ENCODE results near the gene PRKAG2.

PRKAG2 gene

DNA sequence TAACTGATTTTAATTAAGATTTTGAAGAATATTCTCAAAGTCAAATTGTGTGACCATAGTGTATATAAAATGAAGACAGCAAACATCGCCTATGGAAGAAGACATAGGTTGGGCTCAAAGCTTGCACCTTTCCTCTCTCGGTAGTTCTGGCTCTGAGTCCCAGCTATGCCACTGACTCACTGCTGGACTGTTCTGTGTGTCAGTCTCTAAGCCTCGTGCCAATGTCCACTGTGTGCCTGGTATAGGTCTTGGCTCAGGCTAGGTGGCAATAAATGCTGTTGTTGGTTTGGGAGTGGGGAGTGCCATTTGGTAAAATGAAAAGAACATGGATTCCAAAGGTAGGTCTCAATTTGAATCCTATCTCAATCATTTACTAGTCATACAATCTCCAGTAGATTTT lies 219.7 kb downstream of the PRKAG2 start:
- no peaks in the 10 kb centered on the region for H3K27me3 ChIP-seq (ENCODE audit: insufficient read depth, low read length, poor library complexity, severe bottlenecking)
- H2AFZ ChIP-seq (ENCODE audit: low read length), result no peak overlapping the region
- no peaks in the 10 kb centered on the region for H3F3A ChIP-seq (ENCODE audit: low read depth)
- no peaks in the 10 kb centered on the region for H3K9me2 ChIP-seq (replicated peaks; ENCODE audit: low read depth, low read length)
- H3K79me2 ChIP-seq (ENCODE audit: insufficient read depth, low read length), result no peaks in the 10 kb centered on the region
- no peak overlapping the region for H3K4me3 ChIP-seq (ENCODE audit: low read length, poor library complexity, severe bottlenecking)
- no peaks in the 10 kb centered on the region for H3K4me1 ChIP-seq (ENCODE audit: insufficient read depth, low read length, poor library complexity, severe bottlenecking)
- TF ChIP-seq, protein P1, sequence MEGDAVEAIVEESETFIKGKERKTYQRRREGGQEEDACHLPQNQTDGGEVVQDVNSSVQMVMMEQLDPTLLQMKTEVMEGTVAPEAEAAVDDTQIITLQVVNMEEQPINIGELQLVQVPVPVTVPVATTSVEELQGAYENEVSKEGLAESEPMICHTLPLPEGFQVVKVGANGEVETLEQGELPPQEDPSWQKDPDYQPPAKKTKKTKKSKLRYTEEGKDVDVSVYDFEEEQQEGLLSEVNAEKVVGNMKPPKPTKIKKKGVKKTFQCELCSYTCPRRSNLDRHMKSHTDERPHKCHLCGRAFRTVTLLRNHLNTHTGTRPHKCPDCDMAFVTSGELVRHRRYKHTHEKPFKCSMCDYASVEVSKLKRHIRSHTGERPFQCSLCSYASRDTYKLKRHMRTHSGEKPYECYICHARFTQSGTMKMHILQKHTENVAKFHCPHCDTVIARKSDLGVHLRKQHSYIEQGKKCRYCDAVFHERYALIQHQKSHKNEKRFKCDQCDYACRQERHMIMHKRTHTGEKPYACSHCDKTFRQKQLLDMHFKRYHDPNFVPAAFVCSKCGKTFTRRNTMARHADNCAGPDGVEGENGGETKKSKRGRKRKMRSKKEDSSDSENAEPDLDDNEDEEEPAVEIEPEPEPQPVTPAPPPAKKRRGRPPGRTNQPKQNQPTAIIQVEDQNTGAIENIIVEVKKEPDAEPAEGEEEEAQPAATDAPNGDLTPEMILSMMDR (conservative IDR thresholded peaks at IDR 0.05; ENCODE audit: low read length), result no peak
- TF ChIP-seq EZH2phosphoT487 (IDR thresholded peaks at IDR 0.05; ENCODE audit: borderline replicate concordance), result no peak
- H4K20me1 ChIP-seq (ENCODE audit: insufficient read depth, low read length, poor library complexity, severe bottlenecking), result no peaks in the 10 kb centered on the region
- H3K9ac ChIP-seq (ENCODE audit: low read depth, low read length, poor library complexity, severe bottlenecking), result no peak overlapping the region
- no peaks in the 10 kb centered on the region for H3K9me3 ChIP-seq (ENCODE audit: insufficient read depth, low read depth, low read length)
- H3K36me3 ChIP-seq (ENCODE audit: insufficient read depth, low read length), result no peaks in the 10 kb centered on the region
- H3K4me2 ChIP-seq (ENCODE audit: low read depth, low read length, poor library complexity, severe bottlenecking), result no peak overlapping the region

DNA sequence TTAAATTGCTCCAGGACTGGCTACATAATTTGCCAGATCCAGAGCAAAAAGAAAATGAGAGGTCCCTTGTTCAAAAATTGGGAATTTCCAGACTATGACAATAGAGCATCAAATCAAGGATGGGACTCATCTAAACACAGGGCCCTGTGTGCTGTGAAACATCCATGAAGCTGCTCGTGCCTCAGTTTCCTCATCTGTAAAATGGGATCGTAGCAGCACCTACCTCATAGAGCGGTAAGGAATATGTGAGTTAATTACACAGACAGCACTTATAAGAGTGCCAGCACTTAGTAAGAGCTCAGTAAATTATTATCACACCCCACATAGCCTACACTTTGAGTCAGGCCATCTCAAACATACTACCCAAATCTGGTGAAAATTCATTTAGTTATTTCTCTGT lies 221.4 kb downstream of the PRKAG2 start:
- no peaks in the 10 kb centered on the region for H3K36me3 ChIP-seq (ENCODE audit: insufficient read depth, low read length)
- no peaks in the 10 kb centered on the region for H3K4me1 ChIP-seq (ENCODE audit: insufficient read depth, low read length, poor library complexity, severe bottlenecking)
- no peaks in the 10 kb centered on the region for H3K9me3 ChIP-seq (ENCODE audit: insufficient read depth, low read depth, low read length)
- H3K79me2 ChIP-seq (ENCODE audit: insufficient read depth, low read length), result no peaks in the 10 kb centered on the region
- no peak for TF ChIP-seq EZH2phosphoT487 (IDR thresholded peaks at IDR 0.05; ENCODE audit: borderline replicate concordance)
- TF ChIP-seq, protein P1 (conservative IDR thresholded peaks at IDR 0.05; ENCODE audit: low read length), result no peak
- no peak overlapping the region for H2AFZ ChIP-seq (ENCODE audit: low read length)
- H3K4me3 ChIP-seq (ENCODE audit: low read length, poor library complexity, severe bottlenecking), result no peak overlapping the region
- no peak overlapping the region for H3K9ac ChIP-seq (ENCODE audit: low read depth, low read length, poor library complexity, severe bottlenecking)
- no peaks in the 10 kb centered on the region for H4K20me1 ChIP-seq (ENCODE audit: insufficient read depth, low read length, poor library complexity, severe bottlenecking)
- no peaks in the 10 kb centered on the region for H3F3A ChIP-seq (ENCODE audit: low read depth)
- H3K9me2 ChIP-seq (replicated peaks; ENCODE audit: low read depth, low read length), result no peaks in the 10 kb centered on the region
- no peak overlapping the region for H3K4me2 ChIP-seq (ENCODE audit: low read depth, low read length, poor library complexity, severe bottlenecking)
- H3K27me3 ChIP-seq (ENCODE audit: insufficient read depth, low read length, poor library complexity, severe bottlenecking), result no peaks in the 10 kb centered on the region

DNA sequence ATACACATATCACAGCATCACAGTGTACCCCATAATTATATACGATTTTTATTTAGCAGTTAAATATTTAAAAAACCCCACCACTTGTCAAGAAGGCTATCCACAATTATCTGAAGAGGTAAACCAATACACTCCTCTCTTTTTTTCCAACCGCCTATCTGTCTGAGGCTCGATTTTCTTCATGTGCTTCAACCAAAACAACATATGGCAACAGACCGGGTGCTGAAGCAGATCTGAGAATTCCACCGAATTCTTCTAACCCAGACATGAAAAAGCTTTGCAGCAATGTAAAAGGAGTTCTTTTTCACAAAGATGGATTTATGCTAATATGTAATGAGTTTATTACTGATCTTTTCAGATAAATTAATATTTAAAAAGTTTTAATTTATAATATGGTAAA lies 224.8 kb downstream of the PRKAG2 start:
- TF ChIP-seq, protein P1 (conservative IDR thresholded peaks at IDR 0.05; ENCODE audit: low read length), result no peak
- no peak for TF ChIP-seq EZH2phosphoT487 (IDR thresholded peaks at IDR 0.05; ENCODE audit: borderline replicate concordance)
- no peak overlapping the region for H2AFZ ChIP-seq (ENCODE audit: low read length)
- no peaks in the 10 kb centered on the region for H3F3A ChIP-seq (ENCODE audit: low read depth)
- H4K20me1 ChIP-seq (ENCODE audit: insufficient read depth, low read length, poor library complexity, severe bottlenecking), result no peaks in the 10 kb centered on the region
- no peak overlapping the region for H3K4me2 ChIP-seq (ENCODE audit: low read depth, low read length, poor library complexity, severe bottlenecking)
- H3K79me2 ChIP-seq (ENCODE audit: insufficient read depth, low read length), result no peaks in the 10 kb centered on the region
- no peak overlapping the region for H3K4me3 ChIP-seq (ENCODE audit: low read length, poor library complexity, severe bottlenecking)
- H3K27me3 ChIP-seq (ENCODE audit: insufficient read depth, low read length, poor library complexity, severe bottlenecking), result no peaks in the 10 kb centered on the region
- no peaks in the 10 kb centered on the region for H3K9me2 ChIP-seq (replicated peaks; ENCODE audit: low read depth, low read length)
- H3K4me1 ChIP-seq (ENCODE audit: insufficient read depth, low read length, poor library complexity, severe bottlenecking), result no peaks in the 10 kb centered on the region
- H3K36me3 ChIP-seq (ENCODE audit: insufficient read depth, low read length), result no peaks in the 10 kb centered on the region
- H3K9me3 ChIP-seq (ENCODE audit: insufficient read depth, low read depth, low read length), result no peaks in the 10 kb centered on the region
- H3K9ac ChIP-seq (ENCODE audit: low read depth, low read length, poor library complexity, severe bottlenecking), result no peak overlapping the region
